AG09319 (cell line): ENCODE results near the gene HS3ST4.

Experiments
- DNase-seq: peaks from one replicate; pipeline ENCODE4 v3.0.0-alpha.2; 2010; ENCODE audit warnings: low read depth; ENCODE audit errors: extremely low read depth
- TF ChIP-seq, protein P1 (sequence below): IDR thresholded peaks from 2 replicates; pipeline ENCODE4 v1.5.1; 2011; ENCODE audit warnings: low read depth, mild to moderate bottlenecking, inconsistent platforms, low read length, moderate library complexity

HS3ST4 gene

GRCh38 chr16:25734430-25735385, 42.9 kb downstream of the HS3ST4 start:
- TF ChIP-seq, protein P1, sequence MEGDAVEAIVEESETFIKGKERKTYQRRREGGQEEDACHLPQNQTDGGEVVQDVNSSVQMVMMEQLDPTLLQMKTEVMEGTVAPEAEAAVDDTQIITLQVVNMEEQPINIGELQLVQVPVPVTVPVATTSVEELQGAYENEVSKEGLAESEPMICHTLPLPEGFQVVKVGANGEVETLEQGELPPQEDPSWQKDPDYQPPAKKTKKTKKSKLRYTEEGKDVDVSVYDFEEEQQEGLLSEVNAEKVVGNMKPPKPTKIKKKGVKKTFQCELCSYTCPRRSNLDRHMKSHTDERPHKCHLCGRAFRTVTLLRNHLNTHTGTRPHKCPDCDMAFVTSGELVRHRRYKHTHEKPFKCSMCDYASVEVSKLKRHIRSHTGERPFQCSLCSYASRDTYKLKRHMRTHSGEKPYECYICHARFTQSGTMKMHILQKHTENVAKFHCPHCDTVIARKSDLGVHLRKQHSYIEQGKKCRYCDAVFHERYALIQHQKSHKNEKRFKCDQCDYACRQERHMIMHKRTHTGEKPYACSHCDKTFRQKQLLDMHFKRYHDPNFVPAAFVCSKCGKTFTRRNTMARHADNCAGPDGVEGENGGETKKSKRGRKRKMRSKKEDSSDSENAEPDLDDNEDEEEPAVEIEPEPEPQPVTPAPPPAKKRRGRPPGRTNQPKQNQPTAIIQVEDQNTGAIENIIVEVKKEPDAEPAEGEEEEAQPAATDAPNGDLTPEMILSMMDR, result no peak

DNA sequence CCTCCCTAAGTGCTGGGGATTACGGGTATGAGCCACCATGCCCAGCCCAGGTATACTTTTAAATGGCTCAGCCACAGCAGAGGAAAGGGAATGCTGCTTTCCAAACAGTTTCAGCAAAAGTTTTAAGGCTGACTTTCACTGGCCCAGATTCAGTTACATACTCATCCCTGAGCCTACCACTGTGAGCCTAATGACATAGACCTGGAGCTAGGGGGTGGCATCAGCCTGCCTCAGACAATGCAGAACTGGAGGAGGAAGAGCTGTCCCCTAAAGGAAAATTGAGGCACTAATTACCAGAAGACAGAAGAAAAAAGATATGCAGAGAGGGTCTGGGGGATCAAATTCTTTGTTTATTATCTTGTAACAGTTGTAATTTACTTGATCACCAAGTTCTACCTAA, 43.9 kb downstream of the HS3ST4 start:
- TF ChIP-seq, protein P1, result no peak
- no peak for DNase-seq

More at GRCh38 chr16:25734430-25735385, 42.9 kb downstream of the HS3ST4 start:
- DNase-seq, result no peak

DNA sequence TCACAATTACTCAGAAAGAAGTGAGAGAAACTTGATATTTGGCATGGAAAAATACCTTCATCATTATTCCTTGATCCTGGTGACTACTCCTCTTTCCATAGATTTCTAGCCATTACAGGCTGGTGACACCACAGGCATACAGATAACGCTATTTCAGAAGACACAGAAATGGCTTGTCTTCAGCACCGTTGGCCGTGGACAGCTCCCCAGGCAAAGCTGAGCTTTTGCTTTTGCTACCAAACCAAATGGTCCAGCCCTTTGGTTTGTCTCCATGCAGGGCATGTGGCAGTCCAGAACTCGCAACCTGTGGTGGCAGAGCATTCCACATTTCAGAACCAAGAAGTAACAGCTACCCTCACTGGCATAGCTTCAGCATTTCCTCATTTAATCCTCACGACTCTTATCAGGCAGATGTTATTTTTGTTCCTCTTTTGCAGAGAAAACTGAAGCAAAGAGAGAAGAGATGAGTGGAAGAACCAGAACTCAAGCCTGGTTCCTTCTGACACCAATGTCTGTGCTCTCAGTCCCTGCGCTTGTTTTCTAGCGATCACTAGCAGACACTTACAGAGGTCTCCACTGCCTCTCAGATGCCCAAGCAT, 55.5 kb downstream of the HS3ST4 start:
- TF ChIP-seq, protein P1, result no peak
- no peak for DNase-seq

- DNase-seq, result no peak
- TF ChIP-seq, protein P1, result no peak
Measured at GRCh38 chr16:25748092-25748654, 56.4 kb downstream of the HS3ST4 start.

DNA sequence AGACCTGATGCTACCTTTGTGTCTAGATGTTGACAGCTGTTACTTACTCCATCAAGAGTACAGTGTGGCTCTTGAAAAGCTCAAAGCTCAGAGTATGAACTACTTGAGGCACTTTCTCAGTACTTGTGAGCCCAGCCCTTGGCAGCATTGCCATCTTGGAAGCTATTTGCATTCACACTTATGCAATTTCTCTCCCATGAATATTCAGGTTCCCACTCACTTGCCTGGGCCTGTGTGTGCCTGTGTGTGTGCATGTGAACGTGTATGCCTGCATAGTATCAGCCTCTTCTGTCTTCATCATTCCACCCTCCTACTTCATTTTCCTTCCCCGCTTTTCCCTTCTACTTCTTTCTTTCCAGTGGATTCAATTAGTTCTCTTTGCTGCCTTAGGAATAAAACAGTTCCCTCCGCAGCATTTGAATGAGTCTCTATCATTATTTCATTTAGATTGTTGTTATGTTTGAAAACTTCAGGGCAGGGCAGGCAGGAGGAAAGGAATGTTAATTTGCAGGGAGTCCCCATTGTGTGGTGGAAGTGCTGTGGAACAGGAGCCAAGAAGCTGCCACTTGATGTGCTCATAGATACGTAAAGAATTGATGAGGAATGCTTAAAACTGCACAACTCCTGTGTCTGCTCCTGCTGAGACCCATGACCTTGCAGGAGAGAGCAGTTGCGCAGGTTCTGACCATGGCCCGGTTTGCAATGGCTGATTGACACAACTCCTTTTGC, 58.9 kb downstream of the HS3ST4 start:
- TF ChIP-seq, protein P1, result no peak
- DNase-seq, result no peak

DNA sequence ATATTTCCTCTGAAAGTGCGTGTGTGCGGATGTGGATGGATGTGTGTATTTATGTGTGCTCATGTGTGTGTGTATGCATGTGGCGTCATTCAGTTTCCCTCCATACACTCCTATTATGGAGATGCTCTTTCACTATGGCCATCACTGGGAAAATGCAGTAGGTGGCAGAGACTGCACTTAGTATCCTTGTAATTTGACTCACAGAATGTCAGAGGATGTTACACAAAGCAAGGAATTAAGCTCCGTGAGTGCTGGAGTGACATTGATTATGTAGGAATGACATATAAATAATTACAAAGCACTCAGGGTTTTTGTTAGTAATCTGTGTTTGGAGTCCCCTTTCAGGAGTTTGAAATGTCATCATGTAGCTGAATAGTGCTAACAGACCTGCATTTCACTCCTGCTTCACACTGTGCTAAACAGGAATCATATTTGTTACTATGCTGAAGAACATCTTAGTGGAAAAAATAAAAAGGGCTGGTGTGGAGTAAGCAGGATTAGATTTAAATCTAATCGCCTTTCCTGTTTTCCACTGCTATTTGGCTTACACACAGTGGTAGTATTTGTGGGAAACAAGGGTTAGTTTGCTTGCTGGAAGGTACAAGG, 59.6 kb downstream of the HS3ST4 start:
- TF ChIP-seq, protein P1, result no peak
- DNase-seq, result no peak
